ENCODE results near the gene STAT4.

STAT4 gene

GRCh38 chr2:190984595-190984994 is 166.2 kb downstream of the STAT4 start:
- POLR2A ChIA-PET, result interaction anchor here (0.9 kb wide), 1 partner anchor 29 kb away, joined by 5 read pairs; the partner anchor contains the start of gene STAT1
- CTCF ChIA-PET, result interaction anchor here (1.6 to 1.7 kb wide), 2 partner anchors 12 to 37 kb away, joined by 5 to 8 read pairs; no protein-coding TSS in a partner anchor
- H3K27ac ChIP-seq (ENCODE audit: extremely low read depth, low read depth, low read length), result no peak overlapping the region

GRCh38 chr2:190982262-190983034 is 168.3 kb downstream of the STAT4 start:
- TF ChIP-seq ZNF518A (tag by site-specific recombination; conservative IDR thresholded peaks at IDR 0.05; ENCODE audit: low read depth) (no peak), ZNF221 (tag by site-specific recombination; IDR thresholded peaks at IDR 0.05; ENCODE audit: borderline replicate concordance) (no peak), WT1 (tag by site-specific recombination; IDR thresholded peaks at IDR 0.05) (no peak), ZNF580 (tag by site-specific recombination; IDR thresholded peaks at IDR 0.05) (no peak), MEIS1 (CRISPR knock-in tag; IDR thresholded peaks at IDR 0.05; ENCODE audit: borderline replicate concordance) (no peak), ZNF175 (tag by site-specific recombination; IDR thresholded peaks at IDR 0.05) (no peak), ZBTB1 (tag by site-specific recombination; IDR thresholded peaks at IDR 0.05) (no peak), GFI1B (tag by site-specific recombination; IDR thresholded peaks at IDR 0.05) (no peak), ZNF133 (tag by site-specific recombination; IDR thresholded peaks at IDR 0.05) (no peak), GLIS1 (tag by site-specific recombination; IDR thresholded peaks at IDR 0.05) (no peak), GLI2 (tag by site-specific recombination; IDR thresholded peaks at IDR 0.05; ENCODE audit: borderline replicate concordance, low read depth) (no peak)
- Histone ChIP-seq H3K36me3 (ENCODE audit: control insufficient read depth in 2 of 2, insufficient read depth in 1 of 2, low read length in 2 of 2) (peaks cover 15 to 76% of the 10 kb centered on the region in 2 experiments; a peak in 2 of 3 replicates), H3K9me3 (ENCODE audit: control insufficient read depth, insufficient read depth, low read depth, low read length) (no peaks in the 10 kb centered on the region), H3K4me3 (ENCODE audit: low read depth, low read length) (no peak overlapping the region), H3K27ac (ENCODE audit: extremely low read depth, low read depth, low read length) (no peak overlapping the region), H3K4me1 (ENCODE audit: control insufficient read depth, insufficient read depth, low read length) (peaks cover 13% of the 10 kb centered on the region)
- CTCF ChIA-PET, result interaction anchor here (0.6 to 1.5 kb wide), 3 partner anchors 9 to 132 kb away, joined by 4 to 7 read pairs (median 4); no protein-coding TSS in a partner anchor
- POLR2A ChIA-PET, result interaction anchor here (0.5 kb wide), 1 partner anchor 755 kb away, joined by 3 read pairs; no protein-coding TSS in a partner anchor

More at GRCh38 chr2:190984595-190984994, 166.2 kb downstream of the STAT4 start:
- H3K36me3 ChIP-seq (ENCODE audit: control insufficient read depth in 2 of 2, insufficient read depth in 1 of 2, low read length in 2 of 2), result peaks cover 16 to 77% of the 10 kb centered on the region in 2 experiments
- H3K4me1 ChIP-seq (ENCODE audit: control insufficient read depth, insufficient read depth, low read length), result peaks cover 11% of the 10 kb centered on the region
- no peak for TF ChIP-seq TCF7L2 (IDR thresholded peaks at IDR 0.05; ENCODE audit: borderline replicate concordance, low read depth, low read length)
- no peak for TF ChIP-seq HIC1 (tag by site-specific recombination; IDR thresholded peaks at IDR 0.05)
- TF ChIP-seq INSM2 (tag by site-specific recombination; IDR thresholded peaks at IDR 0.05), result no peak
- no peak for TF ChIP-seq ZNF747 (tag by site-specific recombination; IDR thresholded peaks at IDR 0.05)
- no peaks in the 10 kb centered on the region for H3K9me3 ChIP-seq (ENCODE audit: control insufficient read depth, insufficient read depth, low read depth, low read length)
- no peak overlapping the region for H3K4me3 ChIP-seq (ENCODE audit: low read depth, low read length)

All from HEK293 (cell line).